ENCODE data around the gene MPDU1. TPM values are rescaled to one million over a fixed set of nuclear protein-coding genes. Genes with fewer than 3 reads are reported as not detected.

MPDU1 gene
- total RNA-seq, 1 experiment from 2014 or later = 73.1 TPM

DNA sequence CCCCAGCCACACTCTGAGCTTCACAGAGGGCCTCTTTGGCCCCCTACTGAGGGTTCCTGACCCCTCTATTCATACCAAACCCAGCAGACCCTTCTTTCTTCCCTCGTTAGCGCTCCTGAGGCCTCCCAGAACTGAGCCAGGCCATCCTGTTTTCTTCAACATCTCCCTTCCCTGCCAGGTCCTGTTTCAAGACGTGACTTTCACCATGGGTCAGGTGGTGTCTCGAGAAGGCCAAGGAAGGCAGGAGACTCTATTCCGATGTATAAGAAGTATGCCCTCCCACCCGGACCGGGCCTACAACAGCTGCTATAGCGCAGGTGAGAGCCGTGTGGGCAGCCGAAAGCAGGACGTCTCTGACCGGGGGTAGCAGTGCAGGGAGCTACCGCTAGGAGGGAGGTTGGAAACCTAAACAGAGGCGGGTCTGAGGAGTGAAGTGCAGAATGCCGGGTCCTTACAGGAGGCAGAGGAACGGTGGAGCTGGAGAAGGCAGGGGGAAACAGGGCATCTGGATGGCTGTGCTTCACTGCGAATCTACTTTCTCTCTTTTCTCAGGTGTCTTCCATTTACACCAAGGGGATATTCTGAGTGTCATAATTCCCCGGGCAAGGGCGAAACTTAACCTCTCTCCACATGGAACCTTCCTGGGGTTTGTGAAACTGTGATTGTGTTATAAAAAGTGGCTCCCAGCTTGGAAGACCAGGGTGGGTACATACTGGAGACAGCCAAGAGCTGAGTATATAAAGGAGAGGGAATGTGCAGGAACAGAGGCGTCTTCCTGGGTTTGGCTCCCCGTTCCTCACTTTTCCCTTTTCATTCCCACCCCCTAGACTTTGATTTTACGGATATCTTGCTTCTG lies 23.3 kb upstream of the MPDU1 start:
- Histone ChIP-seq H2BK20ac (ENCODE audit: low read depth, low read length, poor library complexity, severe bottlenecking) (no peak overlapping the region), H3K9me3 (ENCODE audit: control insufficient read depth, low read depth, low read length) (no peaks in the 10 kb centered on the region), H3K4me2 (ENCODE audit: insufficient read depth, insufficient read length, low read length) (peak overlapping the region; percentile 77), H4K91ac (ENCODE audit: insufficient read length, low read depth, low read length) (no peak overlapping the region), H4K5ac (ENCODE audit: insufficient read length, low read depth, low read length) (no peak overlapping the region), H3K18ac (ENCODE audit: insufficient read length, low read depth, low read length) (no peak overlapping the region), H3K4ac (ENCODE audit: low read depth, low read length) (no peak overlapping the region), H4K20me1 (ENCODE audit: control insufficient read depth, insufficient read depth, insufficient read length) (no peaks in the 10 kb centered on the region), H3K79me1 (ENCODE audit: insufficient read depth, low read depth, low read length, poor library complexity, severe bottlenecking) (peaks cover 15% of the 10 kb centered on the region), H3K9ac (ENCODE audit: extremely low read depth, insufficient read length, low read length) (no peak overlapping the region), H3K27me3 (ENCODE audit: insufficient read depth, low read length) (no peaks in the 10 kb centered on the region), H3K14ac (ENCODE audit: insufficient read depth, low read length) (no peak overlapping the region), H3T11ph (ENCODE audit: low read length) (no peak overlapping the region), H4K8ac (replicated peaks; ENCODE audit: insufficient read length, low read depth, low read length) (no peak overlapping the region), H3K27ac (ENCODE audit: insufficient read length, low read depth, low read length) (no peak overlapping the region), H3K23ac (ENCODE audit: insufficient read length, low read depth, low read length) (no peak overlapping the region), H2AK5ac (ENCODE audit: insufficient read length, low read length) (no peak overlapping the region), H2BK120ac (ENCODE audit: low read depth, low read length, poor library complexity, severe bottlenecking) (no peak overlapping the region), H3K23me2 (ENCODE audit: insufficient read length, low read depth, low read length, poor library complexity, severe bottlenecking) (peaks cover 9% of the 10 kb centered on the region), H3K56ac (ENCODE audit: insufficient read length, low read depth, low read length) (no peak overlapping the region), H3K79me2 (ENCODE audit: insufficient read depth, low read length) (peaks cover 8% of the 10 kb centered on the region; the same call in 1 of the 2 replicates), H2BK12ac (ENCODE audit: insufficient read length, low read depth, low read length) (no peak overlapping the region), H2BK15ac (ENCODE audit: low read depth, low read length) (no peak overlapping the region), H3K4me1 (ENCODE audit: insufficient read depth, low read length) (0 out of 2 replicates have a peak, but pooled peaks cover 2% of the 10 kb centered on the region), H2BK5ac (ENCODE audit: insufficient read length, low read length) (no peak overlapping the region), H2AFZ (ENCODE audit: low read length) (no peak overlapping the region)
- Mint-ChIP-seq H3K36me3 (ENCODE audit: insufficient read depth in 1 of 3, low read depth in 3 of 3) (peaks cover 8 to 24% (median 24%) of the 10 kb centered on the region in 3 experiments; a peak in 6 of 7 replicates), H3K9me3 (no peaks in the 10 kb centered on the region), H3K4me1 (peaks cover 38 to 58% of the 10 kb centered on the region in 2 experiments), H3K27me3 (ENCODE audit: low read depth) (no peaks in the 10 kb centered on the region; the same call in 1 of the 2 replicates), H3K4me3 (peak overlapping the region; percentile 90 to 91), H3K27ac (peak overlapping the region; percentile 92 to 98 (median 97))
- DNase-seq = peak; percentile 94
- WGBS (ENCODE audit: extremely low coverage, insufficient read length, low lambda C conversion rate) = no CpG with 5 or more reads among the region's 22 CpGs
- TF ChIP-seq, protein P1, sequence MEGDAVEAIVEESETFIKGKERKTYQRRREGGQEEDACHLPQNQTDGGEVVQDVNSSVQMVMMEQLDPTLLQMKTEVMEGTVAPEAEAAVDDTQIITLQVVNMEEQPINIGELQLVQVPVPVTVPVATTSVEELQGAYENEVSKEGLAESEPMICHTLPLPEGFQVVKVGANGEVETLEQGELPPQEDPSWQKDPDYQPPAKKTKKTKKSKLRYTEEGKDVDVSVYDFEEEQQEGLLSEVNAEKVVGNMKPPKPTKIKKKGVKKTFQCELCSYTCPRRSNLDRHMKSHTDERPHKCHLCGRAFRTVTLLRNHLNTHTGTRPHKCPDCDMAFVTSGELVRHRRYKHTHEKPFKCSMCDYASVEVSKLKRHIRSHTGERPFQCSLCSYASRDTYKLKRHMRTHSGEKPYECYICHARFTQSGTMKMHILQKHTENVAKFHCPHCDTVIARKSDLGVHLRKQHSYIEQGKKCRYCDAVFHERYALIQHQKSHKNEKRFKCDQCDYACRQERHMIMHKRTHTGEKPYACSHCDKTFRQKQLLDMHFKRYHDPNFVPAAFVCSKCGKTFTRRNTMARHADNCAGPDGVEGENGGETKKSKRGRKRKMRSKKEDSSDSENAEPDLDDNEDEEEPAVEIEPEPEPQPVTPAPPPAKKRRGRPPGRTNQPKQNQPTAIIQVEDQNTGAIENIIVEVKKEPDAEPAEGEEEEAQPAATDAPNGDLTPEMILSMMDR (conservative IDR thresholded peaks at IDR 0.05) = peak; percentile 65
